Neural cell (in vitro differentiated cells): ENCODE data around the gene DNAJC28.

ENCODE experiments used
- EP300 ChIP-seq: fragments of 450-650 bp; conservative IDR thresholded peaks from 2 replicates; pipeline ENCODE4 v1.6.1; 2014; ENCODE audit warnings: antibody characterized with exemption, mild to moderate bottlenecking, moderate library complexity; ENCODE audit not compliant: poor library complexity, severe bottlenecking
- EZH2 ChIP-seq: fragments of 200-600, 300-800 bp; shearing (Covaris generic), sonication (generic); IDR thresholded peaks from 2 replicates; pipeline ENCODE4 v1.6.1; 2014; ENCODE audit warnings: antibody characterized with exemption, low read length, borderline replicate concordance, mild to moderate bottlenecking; ENCODE audit not compliant: insufficient read depth, poor library complexity, severe bottlenecking
- MXI1 ChIP-seq: fragments of 450-650 bp; conservative IDR thresholded peaks from 2 replicates; pipeline ENCODE4 v1.6.1; 2014; ENCODE audit warnings: antibody characterized with exemption, mild to moderate bottlenecking; ENCODE audit not compliant: poor library complexity, severe bottlenecking
- POLR2AphosphoS5 ChIP-seq: IDR thresholded peaks from 2 replicates; pipeline ENCODE4 v1.6.1; 2012
- RAD21 ChIP-seq: fragments of 450-650 bp; conservative IDR thresholded peaks from 2 replicates; pipeline ENCODE4 v1.6.1; 2014; ENCODE audit warnings: antibody characterized with exemption, mild to moderate bottlenecking, moderate library complexity
- SMC3 ChIP-seq: fragments of 450-650 bp; conservative IDR thresholded peaks from 2 replicates; pipeline ENCODE4 v1.6.1; 2014; ENCODE audit warnings: antibody characterized with exemption, mild to moderate bottlenecking, moderate library complexity; ENCODE audit not compliant: poor library complexity
- TAF1 ChIP-seq: IDR thresholded peaks from 2 replicates; pipeline ENCODE4 v1.6.1; 2012; ENCODE audit warnings: low read depth
- TF ChIP-seq, protein P1 (sequence below): fragments of 450-650 bp; IDR thresholded peaks from 2 replicates; pipeline ENCODE4 v1.5.1; 2014; ENCODE audit warnings: antibody characterized with exemption, mild to moderate bottlenecking, moderate library complexity; ENCODE audit not compliant: poor library complexity, severe bottlenecking

DNA sequence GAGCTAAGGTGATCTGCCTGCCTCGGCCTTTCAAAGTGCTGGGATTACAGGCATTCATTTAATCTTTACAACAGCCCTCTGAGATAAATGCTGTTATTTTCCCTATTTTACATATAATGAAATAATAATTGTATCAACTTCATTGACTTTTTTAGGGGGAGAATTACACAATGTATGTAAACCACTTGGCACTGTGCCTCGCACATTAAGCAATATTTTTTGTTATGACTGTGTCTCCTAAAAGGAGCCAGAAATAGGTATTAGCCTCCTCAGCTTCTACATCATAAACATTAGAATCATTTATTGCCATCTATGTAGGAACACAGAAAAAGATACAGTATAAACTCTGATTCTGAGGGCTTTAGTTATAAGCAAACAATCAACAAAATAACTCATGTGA, 1.1 kb upstream of the DNAJC28 start:
- TF ChIP-seq, protein P1, sequence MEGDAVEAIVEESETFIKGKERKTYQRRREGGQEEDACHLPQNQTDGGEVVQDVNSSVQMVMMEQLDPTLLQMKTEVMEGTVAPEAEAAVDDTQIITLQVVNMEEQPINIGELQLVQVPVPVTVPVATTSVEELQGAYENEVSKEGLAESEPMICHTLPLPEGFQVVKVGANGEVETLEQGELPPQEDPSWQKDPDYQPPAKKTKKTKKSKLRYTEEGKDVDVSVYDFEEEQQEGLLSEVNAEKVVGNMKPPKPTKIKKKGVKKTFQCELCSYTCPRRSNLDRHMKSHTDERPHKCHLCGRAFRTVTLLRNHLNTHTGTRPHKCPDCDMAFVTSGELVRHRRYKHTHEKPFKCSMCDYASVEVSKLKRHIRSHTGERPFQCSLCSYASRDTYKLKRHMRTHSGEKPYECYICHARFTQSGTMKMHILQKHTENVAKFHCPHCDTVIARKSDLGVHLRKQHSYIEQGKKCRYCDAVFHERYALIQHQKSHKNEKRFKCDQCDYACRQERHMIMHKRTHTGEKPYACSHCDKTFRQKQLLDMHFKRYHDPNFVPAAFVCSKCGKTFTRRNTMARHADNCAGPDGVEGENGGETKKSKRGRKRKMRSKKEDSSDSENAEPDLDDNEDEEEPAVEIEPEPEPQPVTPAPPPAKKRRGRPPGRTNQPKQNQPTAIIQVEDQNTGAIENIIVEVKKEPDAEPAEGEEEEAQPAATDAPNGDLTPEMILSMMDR, result no peak
- TF ChIP-seq EP300 (no peak), POLR2AphosphoS5 (no peak), EZH2 (no peak), MXI1 (no peak), TAF1 (no peak), RAD21 (no peak), SMC3 (no peak)
